ENCODE data around the gene NCOA5. TPM values are rescaled to one million over a fixed set of nuclear protein-coding genes. Genes with fewer than 3 reads are reported as not detected.

Gene NCOA5
- total RNA-seq, 2 experiments from 2014 or later, result 9.7 to 10.5 TPM

DNA sequence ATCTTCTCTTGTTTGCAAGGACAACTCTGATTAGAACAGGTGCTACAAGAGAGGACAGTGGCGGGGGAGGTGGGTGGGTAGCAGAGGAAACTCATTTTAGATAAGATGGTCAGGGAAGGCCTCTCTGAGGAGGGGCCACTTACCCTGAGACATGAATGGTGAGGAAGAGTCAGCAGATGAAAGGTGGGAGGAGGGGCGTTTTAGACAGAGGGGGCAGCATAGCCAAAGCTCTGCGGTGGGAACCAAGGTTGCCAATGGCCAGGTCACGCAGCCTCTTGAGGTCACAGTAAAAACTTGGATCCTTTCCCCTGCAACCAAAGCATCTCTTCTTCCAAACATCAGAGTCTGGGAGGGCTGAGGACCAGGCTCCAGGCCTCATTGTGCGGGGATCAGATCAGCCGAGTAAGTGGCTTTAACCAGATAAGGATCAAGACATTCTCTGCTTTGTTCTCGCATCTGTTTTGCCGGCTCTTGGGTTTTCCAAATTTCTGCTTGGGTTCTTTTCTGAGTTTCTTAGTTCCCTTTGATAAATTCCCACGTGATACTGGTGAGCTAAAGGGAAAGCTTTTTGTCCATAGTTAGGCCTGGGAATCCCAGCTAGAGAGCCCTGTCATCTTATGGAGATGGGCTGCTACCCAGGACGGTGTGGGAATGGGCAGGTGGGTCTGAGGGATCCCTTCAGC is 22.8 kb upstream of the NCOA5 start:
- Histone ChIP-seq H3K36me3 (ENCODE audit: insufficient read depth, low read length) (no peaks in the 10 kb centered on the region), H3K27me3 (ENCODE audit: control insufficient read depth in 1 of 2, insufficient read depth in 2 of 2, low read length in 2 of 2) (peaks cover 12 to 16% of the 10 kb centered on the region in 2 experiments), H3K27ac (ENCODE audit: low read depth in 1 of 2, low read length in 2 of 2) (no peak overlapping the region), H3K4me3 (ENCODE audit: low read length) (no peak overlapping the region), H3K4me1 (ENCODE audit: insufficient read depth, low read length) (peaks cover 5% of the 10 kb centered on the region), H3K9me3 (ENCODE audit: control insufficient read depth in 1 of 2, insufficient read depth in 1 of 2, low read length in 2 of 2) (peaks cover 0 to 7% of the 10 kb centered on the region in 2 experiments)
- no peak for DNase-seq
- Mint-ChIP-seq H3K27me3 (peaks cover 84% of the 10 kb centered on the region), H3K4me1 (ENCODE audit: low read depth) (peaks cover 7% of the 10 kb centered on the region), H3K27ac (no peak overlapping the region), H3K4me3 (no peak overlapping the region), H3K9me3 (no peaks in the 10 kb centered on the region), H3K36me3 (ENCODE audit: low read depth) (no peaks in the 10 kb centered on the region)
- no peak for TF ChIP-seq CTCF (IDR thresholded peaks at IDR 0.05)
- ChIA-PET CTCF (no interaction called here), POLR2A (no interaction called here)
- intact Hi-C loops (cut with DNase I, micrococcal nuclease), result no loop called here
- no peak for ATAC-seq (ENCODE audit: poor library complexity)

DNA sequence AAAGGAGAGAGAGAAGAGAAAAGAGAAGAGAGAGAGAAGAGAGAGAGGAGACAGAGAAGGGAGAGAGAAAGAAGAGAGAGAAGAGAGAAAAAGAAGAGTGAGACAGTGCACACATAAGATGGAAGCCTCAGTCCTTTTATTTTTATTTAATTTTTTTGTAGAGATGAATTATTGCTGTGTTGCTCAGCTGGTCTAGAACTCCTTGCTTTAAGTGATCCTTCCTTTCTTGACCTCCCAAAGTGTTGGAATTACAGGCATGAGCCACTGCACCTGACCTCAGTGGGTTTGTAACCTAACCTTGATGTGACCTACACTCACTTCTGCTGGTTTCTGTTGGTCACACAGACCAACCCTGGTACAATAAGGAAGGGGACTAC is 22.1 kb upstream of the NCOA5 start:
- Histone ChIP-seq H3K27ac (ENCODE audit: low read depth in 1 of 2, low read length in 2 of 2) (no peak overlapping the region), H3K4me3 (ENCODE audit: low read length) (no peak overlapping the region), H3K27me3 (ENCODE audit: control insufficient read depth in 1 of 2, insufficient read depth in 2 of 2, low read length in 2 of 2) (peaks cover 12 to 16% of the 10 kb centered on the region in 2 experiments), H3K4me1 (ENCODE audit: insufficient read depth, low read length) (no peaks in the 10 kb centered on the region), H3K9me3 (ENCODE audit: control insufficient read depth in 1 of 2, insufficient read depth in 1 of 2, low read length in 2 of 2) (peaks cover 0 to 7% of the 10 kb centered on the region in 2 experiments), H3K36me3 (ENCODE audit: insufficient read depth, low read length) (no peaks in the 10 kb centered on the region)
- peaks cover 6% of the 10 kb centered on the region for H3K4me1 Mint-ChIP-seq (ENCODE audit: low read depth)
- no peak overlapping the region for H3K27ac Mint-ChIP-seq
- ATAC-seq (ENCODE audit: poor library complexity) (no peak), DNase-seq (no peak)
- intact Hi-C loops (cut with DNase I, micrococcal nuclease), result no loop called here
- H3K36me3 Mint-ChIP-seq (ENCODE audit: low read depth), result no peaks in the 10 kb centered on the region
- H3K4me3 Mint-ChIP-seq, result no peak overlapping the region
- POLR2A ChIA-PET, result no interaction called here
- H3K9me3 Mint-ChIP-seq, result no peaks in the 10 kb centered on the region
- peaks cover 89% of the 10 kb centered on the region for H3K27me3 Mint-ChIP-seq
- TF ChIP-seq CTCF (IDR thresholded peaks at IDR 0.05), result no peak
- CTCF ChIA-PET, result no interaction called here

DNA sequence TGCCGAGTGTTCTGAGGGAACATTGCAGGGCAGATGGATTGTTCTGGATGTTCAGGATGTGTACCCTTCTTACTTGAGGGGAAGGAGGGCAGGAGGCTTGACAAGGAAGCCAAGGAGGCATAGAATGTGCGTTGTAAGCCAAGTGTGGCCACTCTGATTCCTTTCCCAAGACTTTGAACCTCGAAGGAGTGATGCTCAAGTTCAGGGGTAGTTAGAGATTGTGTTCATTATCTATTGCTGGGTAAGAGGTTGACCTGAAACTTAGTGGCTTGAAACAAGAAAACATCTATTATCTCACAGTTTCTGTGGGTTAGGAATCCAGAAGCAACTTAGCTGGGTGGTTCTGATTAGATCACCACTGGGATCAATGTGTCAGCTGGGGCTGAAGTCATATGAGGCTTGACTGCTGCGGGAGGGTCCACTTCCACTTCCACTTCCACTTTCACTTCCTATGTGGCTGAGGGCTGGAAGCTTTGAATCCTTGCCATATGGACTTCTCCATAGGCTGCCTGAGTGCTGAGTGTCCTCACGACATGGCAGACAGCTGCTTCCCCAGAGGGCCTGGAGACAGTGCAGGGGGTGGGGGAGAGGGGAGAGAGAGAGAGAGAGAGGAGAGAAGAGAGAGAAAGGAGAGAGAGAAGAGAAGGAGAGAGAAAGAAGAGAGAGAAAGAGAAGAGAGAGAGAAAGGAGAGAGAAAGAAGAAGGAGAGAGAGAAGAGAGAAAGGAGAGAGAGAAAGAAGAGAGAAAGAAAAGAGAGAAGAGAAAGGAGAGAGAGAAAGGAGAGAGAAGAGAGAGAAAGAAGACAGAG is 21.5 kb upstream of the NCOA5 start:
- H3K27ac Mint-ChIP-seq, result no peak overlapping the region
- no peak for TF ChIP-seq CTCF (IDR thresholded peaks at IDR 0.05)
- H3K9me3 ChIP-seq (ENCODE audit: control insufficient read depth in 1 of 2, insufficient read depth in 1 of 2, low read length in 2 of 2), result peaks cover 0 to 7% of the 10 kb centered on the region in 2 experiments
- H3K4me3 ChIP-seq (ENCODE audit: low read length), result no peak overlapping the region
- peaks cover 91% of the 10 kb centered on the region for H3K27me3 Mint-ChIP-seq
- no peaks in the 10 kb centered on the region for H3K36me3 Mint-ChIP-seq (ENCODE audit: low read depth)
- ChIA-PET CTCF (no interaction called here), POLR2A (no interaction called here)
- peak in 3 of 14 experiments; percentile 27 to 72 (median 68) for DNase-seq
- peaks cover 6% of the 10 kb centered on the region for H3K4me1 Mint-ChIP-seq (ENCODE audit: low read depth)
- H3K27me3 ChIP-seq (ENCODE audit: control insufficient read depth in 1 of 2, insufficient read depth in 2 of 2, low read length in 2 of 2), result peaks cover 12 to 16% of the 10 kb centered on the region in 2 experiments
- no peaks in the 10 kb centered on the region for H3K4me1 ChIP-seq (ENCODE audit: insufficient read depth, low read length)
- no peak overlapping the region for H3K27ac ChIP-seq (ENCODE audit: low read depth in 1 of 2, low read length in 2 of 2)
- intact Hi-C loops (cut with DNase I, micrococcal nuclease), result no loop called here
- no peak for ATAC-seq (ENCODE audit: poor library complexity)
- no peaks in the 10 kb centered on the region for H3K36me3 ChIP-seq (ENCODE audit: insufficient read depth, low read length)
- no peaks in the 10 kb centered on the region for H3K9me3 Mint-ChIP-seq
- H3K4me3 Mint-ChIP-seq, result no peak overlapping the region
